PC-3 (cell line): ENCODE measurements around the gene EN2.

Experiments
- CTCF ChIP-seq: fragments of 300-600 bp; sonication (generic); conservative IDR thresholded peaks from 2 replicates; pipeline ENCODE4 v1.5.1; 2017; ENCODE audit warnings: antibody characterized with exemption, low read depth, mild to moderate bottlenecking, low read length
- EZH2 ChIP-seq: fragments of 300-600 bp; sonication (generic); IDR thresholded peaks from one replicate; pipeline ENCODE4 v1.6.1; 2017; ENCODE audit warnings: antibody characterized with exemption, mild to moderate bottlenecking, low read length; ENCODE audit not compliant: unreplicated experiment

GRCh38 chr7:155481764-155482163 lies 23.8 kb downstream of the EN2 start:
- TF ChIP-seq EZH2 (no peak), CTCF (no peak)
